HCT116 (cell line): Measurements from ENCODE around the gene GABPB2. TPM values are rescaled to one million over a fixed set of nuclear protein-coding genes. Genes with fewer than 3 reads are reported as not detected.

Experiments
- ATAC-seq: fragments of 200-7000 bp; cut with Tn5 transposase; 2 replicates; pipeline ENCODE4 v1.9.1; 2020; ENCODE audit warnings: mild to moderate bottlenecking, moderate library complexity
- BruUV-seq: library from RNA; stranded (reverse); fragments of 400-500 nt; replicated peaks from 2 replicates; lab custom pipeline; 2021; lab: Mats Ljungman, UMichigan
- CTCF ChIA-PET: fragments of 300-600 bp; sonication (Branson Sonifier 250); formaldehyde crosslinking; loops from one replicate; lab custom pipeline; 2021; ENCODE audit warnings: antibody characterized with exemption; lab: Charles Lee
- POLR2A ChIA-PET: fragments of 300-600, 350-600 bp; sonication (Branson Sonifier 250); formaldehyde crosslinking; loops from one replicate; lab custom pipeline; 2021; ENCODE audit warnings: antibody characterized with exemption; lab: Charles Lee
- RAD21 ChIA-PET, 2 experiments: fragments of 300-600 bp; sonication (Branson Sonifier 250); formaldehyde crosslinking; loops; one replicate each; lab custom pipeline; 2023; ENCODE audit warnings: low total read pairs in 2 of 2; ENCODE audit not compliant: uncharacterized antibody in 2 of 2, unreplicated experiment in 2 of 2, low non-redundant PET in 1 of 2; lab: Charles Lee
- DNase-seq: peaks from one replicate; pipeline ENCODE4 v3.0.0-alpha.2; 2010; ENCODE audit warnings: low read depth, low spot score
- H2AFZ ChIP-seq: fragments of 200-600 bp; shearing (Covaris generic), sonication (generic); 2 replicates; pipeline ENCODE4 v1.6.1; 2017; ENCODE audit warnings: low read depth, mixed run types, mixed read lengths, antibody characterized with exemption, low read length; ENCODE audit not compliant: poor library complexity, severe bottlenecking
- H3K27ac ChIP-seq: 2 replicates; pipeline ENCODE4 v1.5.1; 2012; ENCODE audit warnings: low read depth, low read length
- H3K27me3 ChIP-seq: fragments of 200-600 bp; sonication (generic); 2 replicates; pipeline ENCODE4 v1.6.1; 2016; ENCODE audit warnings: mixed run types, low read length, mixed read lengths; ENCODE audit not compliant: insufficient read depth
- H3K36me3 ChIP-seq, 2 experiments: fragments of 200-500 bp in 1 of 2; fragments of 200-600 bp in 1 of 2; sonication (Bioruptor generic) in 1 of 2; sonication (generic) in 1 of 2; 2 replicates each; pipeline versions ENCODE4 v1.5.1 to v1.6.1; 2014 to 2016; ENCODE audit warnings: low read length in 2 of 2, inconsistent platforms in 1 of 2, mixed read lengths in 1 of 2, mixed run types in 1 of 2; ENCODE audit not compliant: insufficient read depth in 2 of 2, control insufficient read depth in 1 of 2
- H3K4me1 ChIP-seq, 2 experiments: fragments of 200-600 bp in 1 of 2; sonication (generic) in 1 of 2; 2 replicates each; pipeline versions ENCODE4 v1.5.1 to v1.6.1; 2012 to 2017; ENCODE audit warnings: low read length in 2 of 2, inconsistent platforms in 1 of 2, mild to moderate bottlenecking in 1 of 2, mixed read lengths in 1 of 2, mixed run types in 1 of 2, moderate library complexity in 1 of 2; ENCODE audit not compliant: insufficient read depth in 2 of 2, control insufficient read depth in 1 of 2
- H3K4me2 ChIP-seq: fragments of 200-600 bp; sonication (generic); 2 replicates; pipeline ENCODE4 v1.6.1; 2017; ENCODE audit warnings: mixed run types, low read length, mixed read lengths
- H3K4me3 ChIP-seq, 2 experiments: fragments of 200-600 bp in 1 of 2; sonication (generic) in 1 of 2; replicated peaks in 1 of 2; 2 replicates each; pipeline ENCODE4 v1.5.1; 2011 to 2016; ENCODE audit warnings: low read length in 2 of 2, control low read depth in 1 of 2, low read depth in 1 of 2, mild to moderate bottlenecking in 1 of 2, mixed read lengths in 1 of 2, mixed run types in 1 of 2
- H3K79me2 ChIP-seq: fragments of 200-600 bp; sonication (generic); 2 replicates; pipeline ENCODE4 v1.6.1; 2017; ENCODE audit warnings: mild to moderate bottlenecking, mixed run types, low read length, moderate library complexity, mixed read lengths; ENCODE audit not compliant: insufficient read depth
- H3K9ac ChIP-seq: fragments of 200-600 bp; sonication (generic); 2 replicates; pipeline ENCODE4 v1.6.1; 2016; ENCODE audit warnings: low read length, mixed read lengths
- H3K9me2 ChIP-seq: fragments of 200-600 bp; sonication (generic), shearing (Covaris generic); 2 replicates; pipeline ENCODE4 v1.6.1; 2017; ENCODE audit warnings: mixed run types, mild to moderate bottlenecking, moderate library complexity; ENCODE audit not compliant: insufficient read depth
- H3K9me3 ChIP-seq, 2 experiments: fragments of 200-500 bp in 1 of 2; fragments of 200-600 bp in 1 of 2; sonication (Bioruptor generic) in 1 of 2; sonication (generic) in 1 of 2; 2 replicates each; pipeline ENCODE4 v1.6.1; 2014 to 2017; ENCODE audit warnings: low read length in 2 of 2, mixed read lengths in 2 of 2, inconsistent platforms in 1 of 2, low read depth in 1 of 2, mild to moderate bottlenecking in 1 of 2, mixed run types in 1 of 2, moderate library complexity in 1 of 2; ENCODE audit not compliant: control insufficient read depth in 1 of 2, insufficient read depth in 1 of 2
- H4K20me1 ChIP-seq: fragments of 200-600 bp; sonication (generic), shearing (Covaris generic); 2 replicates; pipeline ENCODE4 v1.6.1; 2017; ENCODE audit warnings: mixed run types, mild to moderate bottlenecking, moderate library complexity; ENCODE audit not compliant: insufficient read depth
- ATF3 ChIP-seq: IDR thresholded peaks from 2 replicates; pipeline ENCODE4 v1.6.1; 2012
- CBX3 ChIP-seq: IDR thresholded peaks from 2 replicates; pipeline ENCODE4 v1.6.1; 2012; ENCODE audit warnings: low read depth
- CEBPB ChIP-seq: IDR thresholded peaks from 2 replicates; pipeline ENCODE4 v1.6.1; 2012; ENCODE audit warnings: low read depth
- CTCF ChIP-seq, 3 experiments: fragments of 200-600 bp in 1 of 3; sonication (generic) in 1 of 3; IDR thresholded peaks in 2 of 3; conservative IDR thresholded peaks in 1 of 3; 2 replicates each; pipeline ENCODE4 v1.5.1; 2012 to 2017; ENCODE audit warnings: low read depth in 2 of 3, low read length in 2 of 3, antibody characterized with exemption in 1 of 3, borderline replicate concordance in 1 of 3, control low read depth in 1 of 3, mild to moderate bottlenecking in 1 of 3, mixed read lengths in 1 of 3, mixed run types in 1 of 3, moderate library complexity in 1 of 3; ENCODE audit not compliant: insufficient read depth in 1 of 3
- ELF1 ChIP-seq: IDR thresholded peaks from 2 replicates; pipeline ENCODE4 v1.6.1; 2012; ENCODE audit warnings: low read depth, borderline replicate concordance
- EZH2phosphoT487 ChIP-seq: fragments of 200-600 bp; IDR thresholded peaks from 2 replicates; pipeline ENCODE4 v1.6.1; 2018; ENCODE audit warnings: antibody characterized with exemption, borderline replicate concordance
- FOSL1 ChIP-seq: IDR thresholded peaks from 2 replicates; pipeline ENCODE4 v1.6.1; 2012; ENCODE audit warnings: low read depth
- JUND ChIP-seq: IDR thresholded peaks from 2 replicates; pipeline ENCODE4 v1.6.1; 2012
- MAX ChIP-seq: IDR thresholded peaks from 2 replicates; pipeline ENCODE4 v1.6.1; 2012
- POLR2A ChIP-seq: IDR thresholded peaks from 2 replicates; pipeline ENCODE4 v1.7.0; 2011; ENCODE audit warnings: borderline replicate concordance; ENCODE audit not compliant: insufficient read depth, insufficient read length; ENCODE audit errors: extremely low read depth
- POLR2AphosphoS5 ChIP-seq: IDR thresholded peaks from 2 replicates; pipeline ENCODE4 v1.6.1; 2011; ENCODE audit warnings: mild to moderate bottlenecking, low read depth, low read length, moderate library complexity
- RAD21 ChIP-seq: IDR thresholded peaks from 2 replicates; pipeline ENCODE4 v1.6.1; 2012; ENCODE audit warnings: low read depth, mild to moderate bottlenecking
- REST ChIP-seq: IDR thresholded peaks from 2 replicates; pipeline ENCODE4 v1.6.1; 2012; ENCODE audit warnings: low read depth
- YY1 ChIP-seq: IDR thresholded peaks from 2 replicates; pipeline ENCODE4 v1.6.1; 2011; ENCODE audit warnings: low read length, low read depth, moderate library complexity, mild to moderate bottlenecking; ENCODE audit not compliant: insufficient replicate concordance; ENCODE audit errors: extremely low read depth
- ZBTB33 ChIP-seq: IDR thresholded peaks from 2 replicates; pipeline ENCODE4 v1.6.1; 2011; ENCODE audit warnings: mild to moderate bottlenecking, low read length, moderate library complexity; ENCODE audit not compliant: insufficient replicate concordance; ENCODE audit errors: extremely low read depth
- ZFX ChIP-seq: fragments of 450-650 bp; IDR thresholded peaks from 2 replicates; pipeline ENCODE4 v1.6.1; 2017
- ZNF274 ChIP-seq: fragments of 200-500 bp; sonication (Bioruptor generic); IDR thresholded peaks from 2 replicates; pipeline ENCODE4 v1.6.1; 2014; ENCODE audit warnings: mild to moderate bottlenecking, low read depth, low read length, inconsistent platforms
- intact Hi-C: fragments of 100-400 bp; cut with micrococcal nuclease; formaldehyde crosslinking; loops from 2 replicates; pipeline ENCODE4 v1.10.0; 2022
- total RNA-seq: library from RNA; stranded (reverse); gene quantifications from one replicate; pipeline ENCODE4 v1.2.1, GENCODE V29; 2021; ENCODE audit not compliant: unreplicated experiment

GABPB2 gene
- total RNA-seq, 1 experiment from 2014 or later = 7.7 TPM

GRCh38 chr1:151039521-151039920, 31.0 kb upstream of the GABPB2 start:
- RAD21 ChIA-PET = no interaction called here
- Histone ChIP-seq H3K9me2 (no peaks in the 10 kb centered on the region), H3K79me2 (no peaks in the 10 kb centered on the region), H3K4me3 (no peak overlapping the region), H3K9ac (no peak overlapping the region), H3K27me3 (no peaks in the 10 kb centered on the region), H3K4me1 (peaks cover 5% of the 10 kb centered on the region in 2 experiments; a peak in 3 of 4 replicates)
- no peak for TF ChIP-seq POLR2AphosphoS5
- TF ChIP-seq REST = no peak
- TF ChIP-seq RAD21 = no peak
- TF ChIP-seq POLR2A = no peak
- no peak for TF ChIP-seq JUND
- no peak for TF ChIP-seq ATF3
- TF ChIP-seq ZBTB33 = no peak
- no peak for TF ChIP-seq CBX3
- TF ChIP-seq FOSL1 = no peak
- no peak for TF ChIP-seq ELF1
- no peak for TF ChIP-seq MAX
- no peak for TF ChIP-seq YY1
- TF ChIP-seq EZH2phosphoT487 = no peak
- TF ChIP-seq ZNF274 = no peak
- no peak for TF ChIP-seq CTCF (IDR thresholded peaks at IDR 0.05 in 2 of 3, conservative IDR thresholded peaks at IDR 0.05 in 1 of 3; ENCODE audit: borderline replicate concordance in 1 of 3, insufficient read depth in 1 of 3, low read depth in 2 of 3, low read length in 2 of 3)
- no peak for TF ChIP-seq ZFX
- TF ChIP-seq CEBPB = no peak
- TF ChIP-seq, all 23 proteins: peak for 0
- Histone ChIP-seq H3K4me2 (no peak overlapping the region), H4K20me1 (no peaks in the 10 kb centered on the region), H3K36me3 (peaks cover 1 to 2% of the 10 kb centered on the region in 2 experiments; a peak in 3 of 4 replicates), H2AFZ (no peak overlapping the region), H3K9me3 (no peaks in the 10 kb centered on the region), H3K27ac (no peak overlapping the region)
- intact Hi-C loops = no loop called here
- ChIA-PET CTCF (no interaction called here), POLR2A (no interaction called here)
- DNase-seq (no peak), ATAC-seq (no peak)
- BruUV-seq = no TSS peak
